ENCODE measurements around the gene SLCO1B1.

- TF ChIP-seq CTCF (IDR thresholded peaks at IDR 0.05) (no peak), POLR2A (IDR thresholded peaks at IDR 0.05) (no peak)
Observed at GRCh38 chr12:21252070-21252469, 121.1 kb downstream of the SLCO1B1 start.
